HL-60/S4 treated with retinoic acid at 250 ng/mL for 4 days and 3 days (cell line): ENCODE data around the gene CCDC175.

ENCODE experiments used
- in situ Hi-C: fragments of 300-500 bp; cut with MboI; formaldehyde crosslinking; loops from 2 replicates; pipeline ENCODE4 v1.7.0; 2022; ENCODE audit warnings: low sequenced_read_pairs

The CCDC175 gene

DNA sequence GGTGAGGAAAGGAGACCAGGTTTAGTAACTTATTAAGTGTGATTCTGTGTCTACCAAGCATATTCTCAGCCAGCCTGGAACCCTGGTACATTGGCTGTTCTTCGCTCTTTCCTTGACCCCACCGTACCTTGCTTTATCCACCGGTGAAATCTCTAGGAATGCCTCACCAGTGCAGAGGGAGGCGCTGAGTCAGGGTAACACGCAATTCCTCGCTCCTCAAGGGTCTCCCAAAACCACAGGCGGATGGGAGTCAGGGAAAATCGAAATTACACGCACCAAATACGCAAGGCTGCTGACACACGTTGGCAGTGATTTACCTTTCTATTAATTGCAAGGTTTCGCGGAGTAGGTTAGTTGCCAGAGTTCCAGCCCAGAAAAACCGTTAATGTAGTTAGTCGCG is 93.2 kb downstream of the CCDC175 start:
- in situ Hi-C loops: no loop called here

DNA sequence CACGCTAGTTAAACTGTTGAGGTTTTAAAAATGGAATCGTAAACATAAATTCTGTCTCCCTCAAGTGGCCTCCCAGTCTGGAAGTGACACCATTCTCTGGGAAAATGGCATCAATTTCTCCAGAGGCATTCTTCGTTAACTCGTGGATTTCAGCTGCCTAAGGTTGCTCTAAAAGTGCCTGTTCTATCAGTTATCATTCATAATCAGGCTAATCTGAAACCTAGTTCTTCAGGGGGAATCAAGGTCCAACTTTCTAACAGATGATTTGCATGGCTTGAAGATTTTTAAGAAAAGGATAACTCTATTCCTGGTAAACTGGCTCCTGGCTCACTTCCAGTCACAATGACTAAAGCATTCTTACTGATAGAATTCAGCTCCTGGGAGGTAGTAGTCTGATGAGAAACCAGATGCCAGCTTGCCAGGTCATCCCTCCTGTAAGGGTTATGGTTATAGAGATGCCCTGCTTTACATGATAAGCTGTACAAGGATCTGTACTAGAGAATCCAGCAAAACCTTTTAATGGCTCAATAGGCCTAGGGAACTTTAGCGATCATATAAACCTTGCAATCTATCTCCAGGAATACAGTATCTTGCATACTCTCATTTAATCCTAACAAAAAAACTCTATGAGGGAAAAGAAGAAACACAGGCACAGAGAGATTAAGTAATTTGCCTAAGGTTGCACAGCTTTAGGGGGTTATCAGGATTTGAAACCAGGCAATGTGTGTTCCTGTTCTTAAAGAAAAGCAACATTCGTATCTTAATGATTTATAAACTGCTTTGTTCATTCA is 93.9 kb downstream of the CCDC175 start:
- in situ Hi-C loops: no loop called here

DNA sequence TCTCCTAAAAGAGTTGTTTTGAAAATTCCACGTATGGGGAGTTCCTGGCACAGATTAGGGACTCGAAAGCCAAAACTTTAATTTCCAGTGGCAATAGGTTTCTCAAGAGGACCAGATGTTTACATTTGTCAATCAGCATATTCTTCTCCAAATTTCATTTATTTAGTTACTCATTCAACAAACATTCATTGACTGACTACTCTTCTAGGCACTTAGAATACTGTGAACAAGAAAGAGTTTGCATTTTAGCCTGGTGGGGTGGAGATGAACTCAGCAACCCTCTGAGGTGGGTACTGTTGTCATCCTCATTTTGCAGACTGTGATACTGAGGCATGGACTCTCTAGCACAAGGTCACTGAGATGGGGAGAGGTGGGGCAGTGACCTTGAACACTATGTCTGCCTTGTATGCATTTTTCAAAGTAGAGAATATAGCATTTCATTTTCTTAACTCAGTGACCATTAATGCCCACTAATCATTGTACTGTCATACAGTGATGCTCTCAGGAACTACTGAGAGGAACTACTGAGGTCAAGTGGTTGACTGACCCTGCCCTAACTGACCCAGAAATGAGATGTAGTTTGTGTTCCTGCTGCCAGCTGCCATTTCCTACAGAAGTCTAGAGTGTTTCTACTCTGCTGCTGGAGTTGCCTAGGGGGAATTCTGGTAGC is 94.6 kb downstream of the CCDC175 start:
- in situ Hi-C loops: no loop called here

DNA sequence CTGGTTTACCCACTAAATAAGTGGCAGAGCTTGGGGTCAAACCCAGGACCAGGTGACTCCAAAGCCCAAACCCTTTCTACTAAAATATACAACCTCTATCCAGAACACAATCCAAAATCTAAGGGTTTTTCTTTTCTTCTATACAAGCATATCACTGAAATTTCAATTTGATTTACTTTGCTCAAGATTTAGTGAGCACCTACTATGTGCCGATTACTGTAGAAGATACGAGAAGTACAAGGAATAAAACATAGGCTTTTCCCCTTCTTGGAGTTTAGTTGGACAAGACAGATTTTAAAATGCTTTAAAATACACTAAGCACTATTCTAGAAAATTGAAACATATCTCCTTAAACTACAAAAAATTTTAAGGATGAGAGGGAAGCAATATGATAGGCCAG is 95.2 kb downstream of the CCDC175 start:
- in situ Hi-C loops: no loop called here

DNA sequence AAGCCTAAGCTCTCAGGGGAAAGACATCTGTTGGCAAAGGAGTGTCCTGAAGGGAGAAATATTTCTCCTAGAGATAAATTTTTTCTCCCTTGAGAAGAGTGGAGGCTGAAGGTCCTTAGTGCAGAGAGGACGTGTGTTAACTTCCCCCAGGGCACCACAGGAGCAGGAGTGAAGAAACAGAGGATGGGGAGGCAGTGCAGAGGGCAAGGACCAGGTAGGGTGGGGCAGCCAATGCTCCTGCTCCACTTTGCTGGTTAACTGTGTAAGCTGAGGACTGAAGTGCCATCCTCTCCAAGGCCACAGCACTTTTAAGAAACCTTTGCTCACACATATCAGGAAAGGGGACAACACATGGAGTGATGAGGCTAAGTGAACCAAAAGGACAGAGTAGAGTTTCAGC is 96.4 kb downstream of the CCDC175 start:
- in situ Hi-C loops: no loop called here

DNA sequence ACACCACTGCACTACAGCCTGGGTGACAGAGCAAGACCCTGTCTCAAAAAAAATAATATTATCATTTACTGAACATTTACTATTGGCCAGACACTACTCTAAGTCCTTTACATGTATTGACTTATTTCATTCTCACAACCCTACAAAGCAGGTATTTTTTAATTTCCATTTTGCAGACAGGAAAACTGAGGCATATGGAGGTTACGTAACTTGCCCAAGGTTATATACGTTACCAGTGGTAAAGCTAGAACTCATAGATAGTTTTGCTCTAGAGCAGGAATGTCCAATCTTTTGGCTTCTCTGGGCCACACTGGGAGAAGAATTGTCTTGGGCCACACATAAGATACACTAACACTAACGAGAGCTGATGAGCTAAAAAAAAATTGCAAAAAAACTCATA is 98.1 kb downstream of the CCDC175 start:
- in situ Hi-C loops: no loop called here

DNA sequence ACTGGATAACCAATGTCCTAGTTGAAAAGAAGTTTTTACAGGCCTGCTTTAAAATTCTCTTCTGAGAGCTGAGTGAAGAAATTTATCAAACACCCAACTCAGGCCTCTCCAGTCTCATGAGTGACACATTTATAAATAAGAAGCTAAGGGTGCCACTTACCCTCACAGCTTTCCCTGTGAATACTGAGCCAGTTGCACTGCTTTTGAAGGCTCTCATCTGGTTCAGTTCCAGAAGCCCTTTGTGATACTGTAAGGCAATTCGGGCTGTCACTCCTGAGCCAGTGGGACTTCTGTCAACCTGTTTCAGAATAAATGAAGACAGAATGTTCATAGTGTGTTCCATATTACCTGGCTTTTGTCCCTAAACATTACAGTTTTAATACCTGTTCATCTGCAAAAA is 100.9 kb downstream of the CCDC175 start:
- in situ Hi-C loops: no loop called here

DNA sequence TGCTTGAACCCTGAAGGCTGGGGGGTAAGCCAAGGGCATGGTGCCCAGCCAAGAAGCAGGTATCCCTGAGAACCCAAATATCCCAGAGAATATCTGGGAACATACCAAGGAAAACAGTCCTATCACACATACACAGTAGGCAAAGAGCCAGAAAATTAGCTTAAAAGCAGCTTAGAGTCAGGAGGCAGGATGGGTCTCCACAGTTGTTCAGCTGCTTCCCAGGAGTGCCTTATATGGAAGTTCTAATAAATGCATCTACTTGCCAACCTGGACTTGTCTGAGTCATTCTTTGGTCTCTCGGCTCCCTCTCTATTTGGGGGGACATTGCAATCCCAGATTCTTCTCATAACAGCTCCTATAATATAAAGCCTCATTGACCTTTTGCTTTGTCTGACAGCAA is 102.4 kb downstream of the CCDC175 start:
- in situ Hi-C loops: no loop called here

DNA sequence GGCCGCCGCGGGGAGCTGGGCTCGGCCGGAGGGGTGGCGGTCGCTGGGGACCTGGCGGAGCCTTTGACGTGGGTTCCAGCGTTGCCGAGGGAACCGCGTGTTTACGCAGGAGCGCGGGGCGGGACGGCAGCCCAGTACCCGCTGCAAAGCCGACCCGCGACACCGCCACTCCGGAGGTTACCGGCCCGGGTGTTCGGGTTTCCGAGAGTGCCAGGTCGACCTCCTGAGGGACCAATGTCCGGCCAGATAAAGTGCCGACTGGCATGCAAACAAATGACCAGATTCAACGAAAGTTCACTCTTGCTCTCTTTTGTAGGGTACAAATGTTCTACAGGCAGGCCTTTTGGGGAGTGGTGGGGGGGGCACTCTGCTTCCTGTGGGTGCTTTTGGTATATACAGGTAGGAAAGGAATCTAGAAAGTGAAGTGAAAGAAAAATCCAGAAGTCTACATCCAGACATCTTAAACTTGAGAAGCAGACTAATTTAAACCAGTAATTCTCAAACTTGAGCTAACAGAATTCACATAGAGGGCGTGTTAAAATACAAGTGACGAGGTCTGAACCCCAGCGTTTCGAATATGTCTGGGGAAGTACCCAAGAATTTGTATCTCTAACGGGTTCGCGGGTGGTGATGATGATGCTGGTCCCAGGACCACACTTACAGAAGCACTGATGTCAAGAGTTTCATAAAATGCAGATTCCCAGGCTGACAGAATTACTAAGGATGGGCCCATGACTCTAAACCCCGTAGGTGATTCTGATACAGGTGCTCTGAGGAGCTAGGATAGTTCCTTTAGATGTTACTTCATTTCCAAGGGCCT is 111.1 kb downstream of the CCDC175 start, which contains the start of gene GPR135:
Gene GPR135 (minus strand): TSS at position 65 of the 820 bp plus-strand sequence. CDS start 154 bp downstream, outside the sequence.
- in situ Hi-C loops: no loop called here

DNA sequence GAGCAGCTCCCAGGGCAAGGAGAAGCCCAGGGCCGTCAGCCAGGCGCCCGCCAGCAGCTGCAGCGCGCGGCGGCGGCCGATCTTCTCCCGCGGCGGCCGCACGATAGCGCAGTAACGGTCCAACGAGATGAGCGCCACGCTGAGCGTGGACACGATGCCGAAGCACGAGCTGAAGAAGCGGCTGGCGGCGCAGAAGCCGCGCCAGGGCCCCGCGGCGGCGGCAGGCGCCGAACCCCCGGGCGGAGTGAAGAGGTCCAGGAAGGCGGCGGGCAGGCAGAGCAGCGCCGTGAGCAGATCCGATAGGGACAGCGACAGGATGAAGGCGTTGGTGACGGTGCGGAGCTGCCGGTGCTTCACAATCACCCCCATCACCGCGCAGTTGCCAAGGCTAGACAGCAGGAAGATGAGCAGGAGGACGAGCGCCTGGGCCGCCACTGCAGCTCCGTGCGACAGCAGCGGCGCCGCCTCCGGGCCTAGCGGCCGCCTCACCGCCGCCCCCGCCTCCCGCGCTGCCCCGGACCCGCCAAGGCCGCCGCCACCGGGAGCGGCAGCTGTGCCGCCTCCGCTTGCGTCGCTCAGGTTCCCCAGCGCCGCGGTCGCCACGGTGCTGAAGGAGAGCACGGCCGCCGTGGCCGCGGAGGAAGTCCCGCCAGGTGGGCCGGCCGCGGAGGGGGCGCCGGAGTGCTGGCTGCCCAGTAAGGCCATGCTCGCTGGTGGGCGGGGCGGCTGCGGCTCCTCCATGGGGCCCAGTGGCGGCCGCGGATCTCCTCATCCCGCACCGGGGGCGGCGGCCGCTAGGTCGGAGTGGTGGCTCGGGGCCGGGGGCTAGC is 111.9 kb downstream of the CCDC175 start:
- in situ Hi-C loops: no loop called here

DNA sequence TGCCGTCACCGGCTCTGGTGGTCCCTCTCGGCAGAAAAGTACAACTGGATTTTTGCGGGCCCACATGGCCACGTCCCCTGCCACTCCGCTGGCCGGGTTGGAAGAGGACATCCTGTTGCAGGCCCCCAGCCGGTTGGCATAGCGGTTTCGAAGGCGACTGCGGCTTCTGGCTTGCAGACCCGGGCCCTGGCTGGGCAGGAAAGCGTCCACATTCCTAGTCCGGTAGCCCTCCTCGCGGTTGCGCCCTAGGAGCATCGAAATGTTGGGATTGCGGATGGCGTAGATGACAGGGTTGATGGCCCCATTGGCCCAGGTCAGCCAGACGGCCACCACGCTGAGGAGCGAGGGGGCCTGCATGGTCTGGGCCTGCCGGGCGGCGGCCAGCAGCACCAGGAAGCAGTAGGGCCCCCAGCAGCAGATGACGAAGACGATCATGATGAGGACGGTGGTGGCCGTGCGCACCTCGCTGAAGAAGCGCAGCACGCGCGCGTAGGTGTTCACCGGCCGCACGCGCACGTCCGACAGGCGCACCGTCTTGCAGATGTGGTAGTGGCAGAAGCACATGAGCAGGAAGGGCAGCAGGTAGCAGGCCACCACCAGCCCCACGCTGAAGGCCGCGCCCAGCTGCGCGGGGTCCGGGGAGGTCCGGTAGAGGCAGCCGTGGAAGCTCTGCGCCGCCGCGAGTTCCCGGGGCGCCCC is 112.7 kb downstream of the CCDC175 start:
- in situ Hi-C loops: no loop called here

DNA sequence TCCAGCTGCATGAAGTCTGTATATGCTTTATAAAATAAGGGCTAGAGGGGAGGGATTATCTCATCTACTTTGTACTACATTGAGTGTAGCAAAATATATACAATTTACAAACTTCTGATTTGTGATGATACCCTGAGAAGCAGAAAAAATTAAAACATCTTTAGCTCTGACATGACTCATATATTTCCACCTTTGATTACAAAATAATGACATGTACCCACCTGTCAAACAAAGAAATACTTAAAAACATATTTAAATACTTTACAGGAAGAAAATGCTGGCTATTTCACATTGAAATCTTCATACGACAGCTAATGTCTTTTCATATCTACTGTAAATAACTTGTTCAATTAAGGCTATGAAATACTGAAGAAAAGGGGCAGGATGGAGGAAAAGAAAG is 114.7 kb downstream of the CCDC175 start:
- in situ Hi-C loops: no loop called here

DNA sequence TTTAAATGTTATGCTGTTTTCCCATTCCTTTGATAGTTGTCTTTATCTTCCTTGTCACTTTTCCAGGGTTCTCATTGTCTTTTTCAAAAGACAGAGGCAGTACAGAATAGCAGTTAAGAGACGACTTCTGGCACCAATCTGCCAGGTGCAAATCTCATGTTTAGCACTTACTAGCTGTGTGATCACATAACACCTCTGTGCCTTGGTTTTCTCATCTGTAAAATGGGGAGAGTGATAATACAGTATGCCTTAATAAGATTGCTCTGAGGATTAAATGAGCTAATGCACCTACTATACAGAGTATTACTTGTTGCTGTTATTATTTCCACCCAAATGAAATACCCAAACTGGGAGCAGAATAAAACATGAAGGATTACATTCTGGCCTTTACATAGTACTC is 116.2 kb downstream of the CCDC175 start:
- in situ Hi-C loops: no loop called here

DNA sequence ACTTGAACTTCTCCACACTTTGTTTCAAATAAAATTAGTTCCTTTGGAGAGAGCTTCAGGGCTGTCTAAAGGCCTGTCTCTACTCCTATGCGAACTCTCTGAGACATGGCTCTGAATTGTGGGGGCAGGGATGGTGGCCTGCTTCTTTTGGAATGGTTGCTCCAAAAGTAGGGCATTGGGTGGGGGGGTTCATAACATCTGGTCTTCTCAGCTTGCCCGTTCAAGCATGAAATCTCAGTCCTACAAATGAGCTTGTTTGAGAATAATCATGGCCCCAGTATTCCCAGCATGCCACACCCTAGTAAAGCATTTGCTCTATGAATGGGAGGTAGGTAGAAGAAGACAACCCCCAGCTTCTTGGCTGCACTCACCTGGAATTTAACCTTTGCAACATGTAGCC is 118.1 kb downstream of the CCDC175 start:
- in situ Hi-C loops: no loop called here

DNA sequence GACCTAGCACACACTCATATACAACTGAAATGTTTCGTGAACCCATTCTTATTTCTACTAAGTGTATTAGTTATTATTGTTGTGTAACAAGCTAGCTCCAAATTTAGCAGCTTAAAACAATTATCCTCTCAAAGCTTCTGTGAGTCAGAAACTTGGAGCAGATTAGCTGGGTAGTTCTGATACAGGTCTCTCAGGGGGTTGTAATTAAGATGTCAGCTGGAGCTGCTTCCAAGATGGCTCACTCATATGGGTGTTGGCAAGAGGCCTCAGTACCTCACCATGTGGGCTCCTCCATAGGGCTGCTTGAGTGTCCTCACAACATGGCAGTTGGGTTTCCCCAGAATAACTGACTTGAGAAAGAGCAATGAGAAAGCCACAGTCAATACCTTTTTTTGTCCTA is 121.2 kb downstream of the CCDC175 start:
- in situ Hi-C loops: no loop called here
